Hepatocyte (in vitro differentiated cells): Measurements from ENCODE around the gene SNX11. TPM values are rescaled to one million over a fixed set of nuclear protein-coding genes. Genes with fewer than 3 reads are reported as not detected.
A peak's percentile ranks its signal among the peaks of the same experiment; 100 is the strongest.

Source experiments
- DNase-seq: peaks from one replicate; pipeline ENCODE4 v3.0.0-alpha.2; 2016; ENCODE audit warnings: low spot score
- H2AFZ ChIP-seq: fragments of 200-600 bp; sonication (generic); 2 replicates; pipeline ENCODE4 v1.6.0; 2016; ENCODE audit warnings: antibody characterized with exemption, mild to moderate bottlenecking
- H3K27ac ChIP-seq: fragments of 200-600 bp; sonication (generic); 2 replicates; pipeline ENCODE4 v1.5.1; 2016; ENCODE audit warnings: mild to moderate bottlenecking
- H3K27me3 ChIP-seq: fragments of 200-600 bp; sonication (generic); 2 replicates; pipeline ENCODE4 v1.6.1; 2016
- H3K36me3 ChIP-seq: fragments of 200-600 bp; sonication (generic); replicated peaks from 2 replicates; pipeline ENCODE4 v1.5.1; 2016; ENCODE audit warnings: low read depth; ENCODE audit not compliant: insufficient read depth
- H3K4me1 ChIP-seq: fragments of 200-600 bp; sonication (generic); 2 replicates; pipeline ENCODE4 v1.5.1; 2016; ENCODE audit warnings: mild to moderate bottlenecking, moderate library complexity; ENCODE audit not compliant: insufficient read depth
- H3K4me2 ChIP-seq: fragments of 200-600 bp; sonication (generic); 2 replicates; pipeline ENCODE4 v1.6.0; 2016
- H3K4me3 ChIP-seq: fragments of 200-600 bp; sonication (generic); 2 replicates; pipeline ENCODE4 v1.5.1; 2016; ENCODE audit warnings: mild to moderate bottlenecking
- H3K79me2 ChIP-seq: fragments of 200-600 bp; sonication (generic); 2 replicates; pipeline ENCODE4 v1.6.0; 2017; ENCODE audit warnings: mild to moderate bottlenecking
- H3K9me2 ChIP-seq: fragments of 200-600 bp; sonication (generic); replicated peaks from 2 replicates; pipeline ENCODE4 v1.6.0; 2017; ENCODE audit warnings: mild to moderate bottlenecking; ENCODE audit not compliant: insufficient read depth
- H3K9me3 ChIP-seq: fragments of 200-600 bp; sonication (generic); 2 replicates; pipeline ENCODE4 v1.5.1; 2016; ENCODE audit warnings: low read depth, mild to moderate bottlenecking
- H4K20me1 ChIP-seq: fragments of 200-600 bp; sonication (generic); 2 replicates; pipeline ENCODE4 v1.6.0; 2016; ENCODE audit warnings: mild to moderate bottlenecking; ENCODE audit not compliant: insufficient read depth, poor library complexity, severe bottlenecking
- CTCF ChIP-seq: fragments of 200-600 bp; sonication (generic); IDR thresholded peaks from 2 replicates; pipeline ENCODE4 v1.5.1; 2016; ENCODE audit warnings: antibody characterized with exemption, mild to moderate bottlenecking; ENCODE audit not compliant: poor library complexity
- EZH2 ChIP-seq: fragments of 200-600 bp; sonication (generic); IDR thresholded peaks from 2 replicates; pipeline ENCODE4 v1.6.1; 2016; ENCODE audit warnings: antibody characterized with exemption, mild to moderate bottlenecking, borderline replicate concordance
- EZH2phosphoT487 ChIP-seq: fragments of 200-600 bp; sonication (generic); IDR thresholded peaks from one replicate; pipeline ENCODE4 v1.6.1; 2018; ENCODE audit warnings: antibody characterized with exemption, mild to moderate bottlenecking, low read depth, moderate library complexity; ENCODE audit not compliant: unreplicated experiment, severe bottlenecking
- WGBS: methylation state at CpG from one replicate; pipeline ENCODE4 v1.1.6; 2016; ENCODE audit warnings: low lambda C conversion rate; ENCODE audit errors: missing lambda C conversion rate; 5-methylcytosine and 5-hydroxymethylcytosine counted together
- polyA plus RNA-seq: library from polyadenylated mRNA; unstranded; fragments of >200 nt; fragmentation: Nextera tagmentation; extraction: Ambion mirVana; gene quantifications from 2 replicates; pipeline ENCODE4 v1.2.1, GENCODE V29; 2016
- total RNA-seq: library from RNA; depleted of rRNA; stranded (reverse); fragments of >200 nt; gene quantifications from 2 replicates; pipeline ENCODE4 v1.2.3, GENCODE V29; 2014

SNX11 gene
- total and polyA plus RNA-seq, 2 experiments from 2014 or later: 11.3 to 13.2 TPM

GRCh38 chr17:48102798-48103715 is 4.5 kb upstream of the SNX11 start:
- H3K4me1 ChIP-seq: peaks cover 7% of the 10 kb centered on the region
- 95% methylated on average over 14 of the region's 14 CpGs for WGBS
- no peaks in the 10 kb centered on the region for H3K27me3 ChIP-seq
- H2AFZ ChIP-seq: no peak overlapping the region
- peaks cover 19% of the 10 kb centered on the region for H4K20me1 ChIP-seq
- H3K9me3 ChIP-seq: no peaks in the 10 kb centered on the region
- H3K36me3 ChIP-seq: no peaks in the 10 kb centered on the region
- no peak overlapping the region for H3K4me3 ChIP-seq
- DNase-seq: no peak
- H3K79me2 ChIP-seq: peaks cover 28% of the 10 kb centered on the region
- H3K9me2 ChIP-seq: no peaks in the 10 kb centered on the region
- no peak overlapping the region for H3K27ac ChIP-seq
- H3K4me2 ChIP-seq: no peak overlapping the region
- TF ChIP-seq CTCF (no peak), EZH2 (no peak), EZH2phosphoT487 (no peak)

DNA sequence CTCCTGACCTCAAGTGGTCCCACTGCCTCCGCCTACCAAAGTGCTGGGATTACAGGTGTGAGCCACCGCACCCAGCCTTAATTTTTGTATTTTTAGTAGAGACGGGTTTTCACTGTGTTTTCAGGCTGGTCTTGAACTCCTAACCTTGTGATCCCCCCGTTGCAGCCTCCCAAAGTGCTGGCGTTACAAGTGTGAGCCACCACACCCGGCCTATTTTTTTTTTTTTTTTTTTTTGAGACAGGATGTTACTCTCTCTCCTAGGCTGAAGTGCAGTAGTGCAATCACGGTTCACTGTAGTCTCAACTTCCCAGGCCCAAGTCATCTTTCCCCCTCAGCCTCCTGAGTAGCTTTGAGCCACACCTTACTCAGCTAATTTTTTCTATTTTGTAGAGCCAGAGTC is 3.1 kb upstream of the SNX11 start:
- H3K4me1 ChIP-seq: peaks cover 5% of the 10 kb centered on the region
- H3K27me3 ChIP-seq: no peaks in the 10 kb centered on the region
- H4K20me1 ChIP-seq: peaks cover 9% of the 10 kb centered on the region
- no peak overlapping the region for H3K27ac ChIP-seq
- 90% methylated on average over 7 of the region's 7 CpGs for WGBS
- H3K9me2 ChIP-seq: no peaks in the 10 kb centered on the region
- no peaks in the 10 kb centered on the region for H3K36me3 ChIP-seq
- H3K9me3 ChIP-seq: no peaks in the 10 kb centered on the region
- no peak overlapping the region for H2AFZ ChIP-seq
- no peak overlapping the region for H3K4me2 ChIP-seq
- no peak for TF ChIP-seq CTCF
- TF ChIP-seq EZH2phosphoT487: no peak
- TF ChIP-seq EZH2: no peak
- no peak for DNase-seq
- H3K4me3 ChIP-seq: no peak overlapping the region
- peaks cover 28% of the 10 kb centered on the region for H3K79me2 ChIP-seq

DNA sequence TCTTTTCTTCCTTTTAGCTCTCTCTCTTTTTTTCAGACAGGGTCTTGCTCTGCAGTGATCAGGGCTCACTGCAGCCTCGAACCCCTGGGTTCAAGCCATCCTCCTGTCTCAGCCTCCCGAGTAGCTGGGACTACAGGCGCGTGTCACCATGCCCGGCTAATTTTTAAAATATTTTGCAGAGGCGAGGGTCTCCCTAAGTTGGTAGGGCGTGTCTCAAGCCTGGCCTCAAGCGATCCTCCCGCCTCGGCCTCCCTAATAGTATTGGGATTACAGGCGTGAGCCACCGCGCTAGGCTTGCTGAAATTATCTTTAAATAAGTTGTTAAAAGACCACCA is 797 bp upstream of the SNX11 start:
- no peaks in the 10 kb centered on the region for H3K27me3 ChIP-seq
- 66% methylated on average over 13 of the region's 13 CpGs for WGBS
- H3K27ac ChIP-seq: peak overlapping the region; percentile 90
- H3K4me2 ChIP-seq: peak overlapping the region; percentile 84
- no peaks in the 10 kb centered on the region for H3K4me1 ChIP-seq
- H3K4me3 ChIP-seq: peak overlapping the region; percentile 58
- no peaks in the 10 kb centered on the region for H3K9me3 ChIP-seq
- H4K20me1 ChIP-seq: no peaks in the 10 kb centered on the region
- H2AFZ ChIP-seq: peak overlapping the region; percentile 96
- peaks cover 36% of the 10 kb centered on the region for H3K79me2 ChIP-seq
- TF ChIP-seq EZH2: no peak
- TF ChIP-seq EZH2phosphoT487: no peak
- no peak for TF ChIP-seq CTCF
- no peaks in the 10 kb centered on the region for H3K36me3 ChIP-seq
- DNase-seq: no peak
- H3K9me2 ChIP-seq: no peaks in the 10 kb centered on the region
